BLaER1 (cell line): Measurements from ENCODE around the gene ENO4.

Source experiments
- H3K27ac ChIP-seq: shearing (Covaris generic); formaldehyde crosslinking; 2 replicates; pipeline ENCODE4 v1.8.1; 2022
- H3K27me3 ChIP-seq: shearing (Covaris generic); formaldehyde crosslinking; 2 replicates; pipeline ENCODE4 v1.8.1; 2022
- H3K36me3 ChIP-seq: shearing (Covaris generic); formaldehyde crosslinking; 2 replicates; pipeline ENCODE4 v1.8.1; 2022
- H3K4me1 ChIP-seq: shearing (Covaris generic); formaldehyde crosslinking; 2 replicates; pipeline ENCODE4 v1.8.1; 2022
- H3K4me2 ChIP-seq: shearing (Covaris generic); formaldehyde crosslinking; 2 replicates; pipeline ENCODE4 v1.8.1; 2022
- H3K4me3 ChIP-seq: shearing (Covaris generic); formaldehyde crosslinking; 2 replicates; pipeline ENCODE4 v1.8.1; 2022
- H3K9ac ChIP-seq: shearing (Covaris generic); formaldehyde crosslinking; 2 replicates; pipeline ENCODE4 v1.8.1; 2022
- H3K9me3 ChIP-seq: shearing (Covaris generic); formaldehyde crosslinking; 2 replicates; pipeline ENCODE4 v1.8.1; 2022
- H4K20me1 ChIP-seq: shearing (Covaris generic); formaldehyde crosslinking; 2 replicates; pipeline ENCODE4 v1.8.1; 2022
- Cebpa-rat ChIP-seq: shearing (Covaris generic); IDR thresholded peaks from 2 replicates; pipeline ENCODE4 v1.8.1; 2022

The ENO4 gene

DNA sequence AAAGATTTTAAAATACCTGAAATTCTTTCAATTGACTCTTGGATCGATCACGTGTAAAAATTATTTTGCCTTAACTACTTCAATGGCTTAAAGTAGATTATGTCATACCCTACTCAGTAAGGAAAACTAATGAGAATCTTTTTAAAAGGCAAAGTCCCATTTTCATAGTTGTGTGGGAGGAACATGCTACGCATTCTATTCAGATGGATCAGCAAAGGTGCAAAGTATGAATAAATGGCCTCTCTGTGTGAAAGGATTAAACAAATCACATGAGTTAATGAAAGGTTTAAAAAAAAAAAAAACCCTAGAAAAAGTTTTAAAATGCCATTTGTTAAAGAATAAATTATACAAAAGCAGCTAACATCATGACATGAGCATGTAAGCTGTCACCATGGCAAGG is 77.1 kb downstream of the ENO4 start:
- Histone ChIP-seq H3K9ac (no peak overlapping the region), H3K27me3 (no peaks in the 10 kb centered on the region), H3K4me2 (no peak overlapping the region), H3K4me3 (no peak overlapping the region), H3K4me1 (no peaks in the 10 kb centered on the region), H3K36me3 (no peaks in the 10 kb centered on the region), H3K9me3 (no peaks in the 10 kb centered on the region), H4K20me1 (no peaks in the 10 kb centered on the region), H3K27ac (no peak overlapping the region)
- no peak for TF ChIP-seq Cebpa-rat

- H3K27ac ChIP-seq, result no peak overlapping the region
- TF ChIP-seq Cebpa-rat, result no peak
- H3K27me3 ChIP-seq, result no peaks in the 10 kb centered on the region
- no peaks in the 10 kb centered on the region for H3K9me3 ChIP-seq
- no peaks in the 10 kb centered on the region for H4K20me1 ChIP-seq
- H3K4me2 ChIP-seq, result no peak overlapping the region
- no peaks in the 10 kb centered on the region for H3K36me3 ChIP-seq
- no peak overlapping the region for H3K4me3 ChIP-seq
- no peak overlapping the region for H3K9ac ChIP-seq
- H3K4me1 ChIP-seq, result no peaks in the 10 kb centered on the region
Measured at GRCh38 chr10:116931806-116932205, 82.5 kb downstream of the ENO4 start.
